Activated naive CD8-positive, alpha-beta T cell treated with anti-CD3 and anti-CD28 coated beads, Interleukin-2, amount 50 U/mL, for 16 hours (primary cell): ENCODE results near the gene KRTAP3-1.
"Not testable (repeated sequence)": the region's sequence is repeated elsewhere in the genome, so short reads cannot be mapped to it uniquely, and the experiment has no call there.

Source experiments
- DNase-seq: peaks from one replicate; pipeline ENCODE4 v3.0.0-alpha.2; 2020; ENCODE audit warnings: low read depth, low spot score

Gene KRTAP3-1

GRCh38 chr17:41008811-41009210 is at the start of gene KRTAP3-1:
TSS of gene KRTAP3-1 (minus strand) at chr17:41009128. CDS start at chr17:41009074, 54 bp downstream.
- no peak for DNase-seq

GRCh38 chr17:41057547-41057946 is 48.6 kb upstream of the KRTAP3-1 start:
- DNase-seq: no peak

GRCh38 chr17:41055130-41055529 is 46.2 kb upstream of the KRTAP3-1 start, which contains the start of gene KRTAP2-2:
TSS of gene KRTAP2-2 (minus strand) at chr17:41055230. CDS start at chr17:41055211, 19 bp downstream.
- DNase-seq: not testable (repeated sequence)

- DNase-seq: not testable (repeated sequence)
Measured at GRCh38 chr17:41054556-41054955, 45.6 kb upstream of the KRTAP3-1 start.

GRCh38 chr17:41054025-41054424 is 45.1 kb upstream of the KRTAP3-1 start:
- no peak for DNase-seq

- no peak for DNase-seq
Measured at GRCh38 chr17:41052566-41052965, 43.6 kb upstream of the KRTAP3-1 start.

GRCh38 chr17:41049110-41049509 is 40.2 kb upstream of the KRTAP3-1 start:
- no peak for DNase-seq

- DNase-seq: no peak
Measured at GRCh38 chr17:41048441-41048840, 39.5 kb upstream of the KRTAP3-1 start.

GRCh38 chr17:41046735-41047465 is 38.0 kb upstream of the KRTAP3-1 start, which contains the start of gene KRTAP2-1:
TSS of gene KRTAP2-1 (minus strand) at chr17:41047316. CDS start at chr17:41047267, 49 bp downstream.
- DNase-seq: not testable (repeated sequence)

- DNase-seq: no peak
Measured at GRCh38 chr17:41042953-41043352, 34.0 kb upstream of the KRTAP3-1 start.

GRCh38 chr17:41040783-41041571 is 32.0 kb upstream of the KRTAP3-1 start, which contains the start of gene KRTAP1-1:
TSS of gene KRTAP1-1 (minus strand) at chr17:41041450. CDS start at chr17:41041397, 53 bp downstream.
- DNase-seq: not testable (repeated sequence)

- no peak for DNase-seq
Measured at GRCh38 chr17:41037853-41038350, 29.0 kb upstream of the KRTAP3-1 start.

- not testable (repeated sequence) for DNase-seq
Measured at GRCh38 chr17:41034346-41034935, 25.5 kb upstream of the KRTAP3-1 start, which contains the start of gene KRTAP1-3. TSS of gene KRTAP1-3 (minus strand) at chr17:41034874. CDS start at chr17:41034821, 53 bp downstream.

GRCh38 chr17:41029633-41030245 is 20.8 kb upstream of the KRTAP3-1 start, which contains the start of gene KRTAP1-4:
TSS of gene KRTAP1-4 (minus strand) at chr17:41030195. CDS start at chr17:41030078, 117 bp downstream.
- no peak for DNase-seq

GRCh38 chr17:41026715-41027471 is 18.0 kb upstream of the KRTAP3-1 start, which contains the start of gene KRTAP1-5:
TSS of gene KRTAP1-5 (minus strand) at chr17:41027208. CDS start at chr17:41027155, 53 bp downstream.
- DNase-seq: no peak

GRCh38 chr17:41024697-41025096 is 15.8 kb upstream of the KRTAP3-1 start:
- no peak for DNase-seq

GRCh38 chr17:41020336-41020735 is 11.4 kb upstream of the KRTAP3-1 start:
- no peak for DNase-seq

GRCh38 chr17:41019415-41019814 is 10.5 kb upstream of the KRTAP3-1 start:
- no peak for DNase-seq

GRCh38 chr17:41018541-41018940 is 9.6 kb upstream of the KRTAP3-1 start:
- no peak for DNase-seq

GRCh38 chr17:41016578-41017215 is 7.8 kb upstream of the KRTAP3-1 start:
- DNase-seq: no peak
